Heart right ventricle (tissue), 16 donors: ENCODE results near the gene NFAT5. TPM values are rescaled to one million over a fixed set of nuclear protein-coding genes. Genes with fewer than 3 reads are reported as not detected.

Experiments
- ATAC-seq, 8 donors: fragments of 200-7000 bp; cut with Tn5 transposase; one replicate each; pipeline ENCODE4 v1.9.1; 2020; ENCODE audit warnings: mild to moderate bottlenecking in 8 of 8, moderate library complexity in 8 of 8, moderate number of reproducible peaks in 1 of 8
- DNase-seq, 2 donors: peaks; one replicate each; pipeline ENCODE4 v3.0.0-alpha.2; 2020
- H3K27ac ChIP-seq, 10 donors: fragments of 200-600 bp; sonication (generic) in 2 of 10; one replicate each; pipeline versions ENCODE4 v1.5.0 to v1.8.0; 2020 to 2022; ENCODE audit warnings: mild to moderate bottlenecking in 3 of 10
- H3K27me3 ChIP-seq, 7 donors: fragments of 200-600 bp; one replicate each; pipeline ENCODE4 v1.8.0; 2021 to 2022; ENCODE audit warnings: mild to moderate bottlenecking in 2 of 7
- H3K36me3 ChIP-seq, 9 donors: fragments of 200-600 bp; sonication (generic) in 1 of 9; one replicate each; pipeline versions ENCODE4 v1.5.0 to v1.8.0; 2020 to 2022; ENCODE audit warnings: mild to moderate bottlenecking in 2 of 9
- H3K4me1 ChIP-seq, 9 donors: fragments of 200-600 bp; sonication (generic) in 1 of 9; one replicate each; pipeline versions ENCODE4 v1.5.0 to v1.8.0; 2020 to 2022; ENCODE audit warnings: mild to moderate bottlenecking in 4 of 9
- H3K4me3 ChIP-seq, 10 donors: fragments of 200-600 bp; sonication (generic) in 2 of 10; one replicate each; pipeline versions ENCODE4 v1.5.0 to v1.8.0; 2020 to 2022; ENCODE audit warnings: mild to moderate bottlenecking in 7 of 10, moderate library complexity in 2 of 10
- H3K9me3 ChIP-seq, 11 donors: fragments of 200-600 bp in 10 of 11; sonication (generic) in 2 of 11; one replicate each; pipeline versions ENCODE4 v1.5.0 to v1.8.0; 2013 to 2022; ENCODE audit warnings: mild to moderate bottlenecking in 2 of 11, control low read depth in 1 of 11, moderate library complexity in 1 of 11
- CTCF ChIP-seq, 9 donors: fragments of 200-600 bp; sonication (generic) in 2 of 9; IDR thresholded peaks; one replicate each; pipeline versions ENCODE4 v1.5.0 to v1.8.0; 2021 to 2022; ENCODE audit warnings: antibody characterized with exemption in 9 of 9, mild to moderate bottlenecking in 5 of 9, moderate library complexity in 1 of 9
- WGBS, 2 donors: extraction: QIAGEN DNeasy Blood & Tissue Kit; methylation state at CpG; one replicate each; pipeline ENCODE4 v1.1.7; 2013; ENCODE audit warnings: inconsistent platforms in 1 of 2; 5-methylcytosine and 5-hydroxymethylcytosine counted together
- intact Hi-C, 10 donors: fragments of 100-400 bp; cut with DNase I; formaldehyde crosslinking; loops; one replicate each; pipeline versions ENCODE4 v1.11.1 to v1.14.2; 2022
- polyA plus RNA-seq, 2 donors: library from polyadenylated mRNA; stranded (reverse); fragments of 200-250 nt; gene quantifications; one replicate each; pipeline ENCODE4 v1.2.3, GENCODE V29; 2013
- total RNA-seq, 10 donors: library from RNA; stranded (reverse); fragmentation: NEBNext Ultra II Directional in 3 of 10; extraction: Animal tissue kit (Norgen Biotek cat#: 25700) in 3 of 10; gene quantifications; one replicate each; pipeline versions ENCODE4 v1.2.1 to v1.2.4, GENCODE V29; 2021 to 2023
- donor health status: Arrhythmogenic right ventricular cardiomyopathy.
- donor health status: ischemic (EF 13 %, LVEDD 7.1; RV severe dilation, severe dysfunction).
- donor health status: healthy with polysubstance abuse.
- donor health status: DM: no; HTN: yes; CAD: no.
- donor health status: DM: no; HTN: no; CAD: no.
- donor health status: ischemic (EF 25% LVEDD 6.9; RV normal size, moderate dysfunction).
- donor health status: ischemic (EF 25% LVEDD 5.7; RV mildly dilated, moderate dysfunction).
- donor health status: healthy.
- donor health status: DM: yes; HTN: yes; CAD: no.
- donor health status: Ischemic cardiomyopathy.
- donor health status: ischemic (EF 35%, LVEDD 5.7; RV mildly dilated, moderate dysfunction).
- donor health status: nonischemic (EF 11% LVEDD 7.7; RV severe dilation, severe dysfunction).
- donor health status: DM: yes; HTN: yes; CAD: no.
- donor health status: PGD.
- donor health status: ischemic (EF 29% LVEDD 5.4; RV normal size, mild dysfunction).
- donor health status: nonischemic (EF 23%, LVEDD 6.1; RV moderate dilation, normal function).

Gene NFAT5
- total and polyA plus RNA-seq, 12 donors, result 1.7 to 23.7 (median 20.8) TPM

GRCh38 chr16:69672998-69673713, 107.4 kb downstream of the NFAT5 start:
- Histone ChIP-seq H3K27me3 (no peaks in the 10 kb centered on the region), H3K4me3 (no peak overlapping the region), H3K9me3 (no peaks in the 10 kb centered on the region), H3K4me1 (no peaks in the 10 kb centered on the region), H3K36me3 (peaks cover 0 to 97% (median 27%) of the 10 kb centered on the region in 9 donors), H3K27ac (no peak overlapping the region)
- intact Hi-C loops, result no loop called here
- no peak for DNase-seq
- 87 to 92% methylated on average over 3 of the region's 3 CpGs for WGBS, 2 donors
- TF ChIP-seq CTCF (IDR thresholded peaks at IDR 0.05), result no peak
- ATAC-seq, result no peak

DNA sequence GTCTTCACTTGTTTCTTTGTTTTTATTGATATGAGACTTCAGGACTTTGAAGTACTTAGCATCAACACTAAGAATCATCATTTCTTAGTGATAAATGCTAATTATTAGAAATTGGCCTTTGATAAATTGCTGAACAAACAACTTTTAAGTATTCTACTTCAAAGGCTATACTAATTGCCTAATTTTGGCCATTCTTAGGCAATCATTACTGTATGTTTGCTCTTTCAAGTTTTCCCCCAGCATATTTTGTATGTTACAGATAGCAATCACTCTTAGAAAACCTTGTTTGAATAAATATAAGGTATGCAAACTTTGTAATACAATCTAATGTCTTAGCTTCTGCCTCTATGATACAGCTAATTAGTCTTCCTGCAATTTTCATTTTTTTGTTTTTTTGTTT, 114.6 kb downstream of the NFAT5 start:
- ATAC-seq, result no peak
- Histone ChIP-seq H3K36me3 (peaks cover 0 to 100% (median 30%) of the 10 kb centered on the region in 9 donors), H3K4me3 (no peak overlapping the region), H3K27ac (no peak overlapping the region), H3K4me1 (no peaks in the 10 kb centered on the region), H3K27me3 (no peaks in the 10 kb centered on the region), H3K9me3 (no peaks in the 10 kb centered on the region)
- DNase-seq, result no peak
- intact Hi-C loops, result no loop called here
- no peak for TF ChIP-seq CTCF (IDR thresholded peaks at IDR 0.05)

DNA sequence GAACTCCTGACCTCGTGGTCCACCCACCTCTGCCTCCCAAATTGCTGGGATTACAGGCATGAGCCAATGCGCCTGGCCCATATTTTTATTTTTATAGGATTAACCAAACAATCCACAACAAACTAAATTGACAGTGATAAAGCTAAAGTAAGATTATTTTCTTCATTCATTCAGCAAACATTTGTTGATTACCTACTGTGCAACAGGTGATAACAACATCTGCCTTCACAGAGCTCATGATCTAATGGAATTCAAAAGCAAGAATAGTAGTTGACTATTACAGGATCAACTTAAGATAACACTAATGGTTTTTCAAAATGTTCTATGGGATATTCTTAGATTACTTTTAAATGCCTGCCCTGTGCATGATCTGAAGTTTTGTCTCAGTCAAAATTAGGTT, 122.8 kb downstream of the NFAT5 start:
- H3K27me3 ChIP-seq, result no peaks in the 10 kb centered on the region
- H3K4me1 ChIP-seq, result peaks cover 0 to 3% (median 0%) of the 10 kb centered on the region in 9 donors
- no peak overlapping the region for H3K27ac ChIP-seq
- intact Hi-C loops, result no loop called here
- no peak for DNase-seq
- no peaks in the 10 kb centered on the region for H3K9me3 ChIP-seq
- no peak for ATAC-seq
- no peak overlapping the region for H3K4me3 ChIP-seq
- WGBS, 2 donors, result 96% methylated on average over 2 of the region's 2 CpGs
- no peak for TF ChIP-seq CTCF (IDR thresholded peaks at IDR 0.05)
- peaks cover 0 to 99% (median 33%) of the 10 kb centered on the region in 9 donors for H3K36me3 ChIP-seq

DNA sequence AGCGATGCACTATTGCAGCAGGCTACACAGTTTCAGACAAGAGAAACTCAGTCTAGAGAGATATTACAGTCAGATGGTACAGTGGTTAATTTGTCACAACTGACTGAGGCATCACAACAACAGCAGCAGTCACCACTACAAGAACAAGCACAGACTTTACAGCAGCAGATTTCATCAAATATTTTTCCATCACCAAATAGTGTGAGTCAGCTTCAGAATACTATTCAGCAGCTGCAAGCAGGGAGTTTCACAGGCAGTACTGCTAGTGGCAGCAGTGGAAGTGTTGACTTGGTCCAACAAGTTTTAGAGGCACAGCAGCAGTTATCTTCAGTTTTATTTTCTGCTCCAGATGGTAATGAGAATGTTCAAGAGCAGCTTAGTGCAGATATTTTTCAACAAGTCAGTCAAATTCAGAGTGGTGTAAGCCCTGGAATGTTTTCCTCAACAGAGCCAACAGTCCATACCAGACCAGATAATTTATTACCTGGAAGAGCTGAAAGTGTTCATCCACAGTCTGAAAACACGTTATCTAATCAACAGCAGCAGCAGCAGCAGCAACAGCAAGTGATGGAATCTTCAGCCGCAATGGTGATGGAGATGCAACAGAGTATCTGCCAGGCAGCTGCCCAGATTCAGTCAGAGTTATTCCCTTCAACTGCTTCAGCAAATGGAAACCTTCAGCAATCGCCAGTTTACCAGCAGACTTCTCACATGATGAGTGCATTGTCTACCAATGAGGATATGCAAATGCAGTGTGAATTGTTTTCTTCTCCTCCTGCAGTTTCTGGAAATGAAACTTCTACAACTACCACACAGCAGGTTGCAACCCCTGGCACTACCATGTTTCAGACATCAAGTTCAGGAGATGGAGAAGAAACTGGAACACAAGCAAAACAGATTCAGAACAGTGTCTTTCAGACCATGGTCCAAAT, 126.5 kb downstream of the NFAT5 start:
- Histone ChIP-seq H3K4me3 (no peak overlapping the region), H3K4me1 (peaks cover 0 to 3% (median 0%) of the 10 kb centered on the region in 9 donors), H3K27ac (peak overlapping the region in 1 of 10 donors; percentile 12), H3K9me3 (no peaks in the 10 kb centered on the region), H3K27me3 (no peaks in the 10 kb centered on the region), H3K36me3 (peaks cover 0 to 99% (median 49%) of the 10 kb centered on the region in 9 donors)
- intact Hi-C loops, result no loop called here
- no peak for TF ChIP-seq CTCF (IDR thresholded peaks at IDR 0.05)
- WGBS, 2 donors, result 74% methylated on average over 4 of the region's 4 CpGs
- DNase-seq (no peak), ATAC-seq (peak in 2 of 8 donors; percentile 38 to 55)
